ENCODE results near the gene ZNF862. TPM values are rescaled to one million over a fixed set of nuclear protein-coding genes. Genes with fewer than 3 reads are reported as not detected.

ZNF862 gene
- total RNA-seq, 1 experiment from 2014 or later: 1.9 TPM

GRCh38 chr7:149872419-149873073, 34.4 kb downstream of the ZNF862 start:
- H3K23me2 ChIP-seq (ENCODE audit: insufficient read length, low read depth, low read length, poor library complexity, severe bottlenecking): peaks cover 11% of the 10 kb centered on the region
- no peak overlapping the region for H3K14ac ChIP-seq (ENCODE audit: insufficient read depth, low read length)
- no peaks in the 10 kb centered on the region for H3K79me2 ChIP-seq (ENCODE audit: insufficient read depth, low read length)
- no peak overlapping the region for H3K4ac ChIP-seq (ENCODE audit: low read depth, low read length)
- no peaks in the 10 kb centered on the region for H3K9me3 Mint-ChIP-seq
- WGBS (ENCODE audit: extremely low coverage, insufficient read length, low lambda C conversion rate): no CpG with 5 or more reads among the region's 13 CpGs
- no peak overlapping the region for H2BK15ac ChIP-seq (ENCODE audit: low read depth, low read length)
- H3K4me2 ChIP-seq (ENCODE audit: insufficient read depth, insufficient read length, low read length): peak overlapping the region; percentile 78
- H4K91ac ChIP-seq (ENCODE audit: insufficient read length, low read depth, low read length): no peak overlapping the region
- H2BK5ac ChIP-seq (ENCODE audit: insufficient read length, low read length): no peak overlapping the region
- no peaks in the 10 kb centered on the region for H3K79me1 ChIP-seq (ENCODE audit: insufficient read depth, low read depth, low read length, poor library complexity, severe bottlenecking)
- H2BK12ac ChIP-seq (ENCODE audit: insufficient read length, low read depth, low read length): no peak overlapping the region
- no peaks in the 10 kb centered on the region; the same call in 1 of the 2 replicates for H3K27me3 ChIP-seq (ENCODE audit: insufficient read depth, low read length)
- no peak overlapping the region for H3K56ac ChIP-seq (ENCODE audit: insufficient read length, low read depth, low read length)
- no peak overlapping the region for H3K27ac ChIP-seq (ENCODE audit: insufficient read length, low read depth, low read length)
- peak; percentile 74 for DNase-seq
- no peaks in the 10 kb centered on the region for H4K20me1 ChIP-seq (ENCODE audit: control insufficient read depth, insufficient read depth, insufficient read length)
- no peak overlapping the region for H4K5ac ChIP-seq (ENCODE audit: insufficient read length, low read depth, low read length)
- H3K36me3 Mint-ChIP-seq (ENCODE audit: insufficient read depth in 1 of 3, low read depth in 3 of 3): no peaks in the 10 kb centered on the region
- no peaks in the 10 kb centered on the region for H3K9me3 ChIP-seq (ENCODE audit: control insufficient read depth, low read depth, low read length)
- H3K4me1 ChIP-seq (ENCODE audit: insufficient read depth, low read length): no peaks in the 10 kb centered on the region; the same call in 1 of the 2 replicates
- H2AK5ac ChIP-seq (ENCODE audit: insufficient read length, low read length): no peak overlapping the region
- H3K4me3 Mint-ChIP-seq: peak overlapping the region; percentile 74 to 84
- H4K8ac ChIP-seq (replicated peaks; ENCODE audit: insufficient read length, low read depth, low read length): no peak overlapping the region
- TF ChIP-seq CTCF (conservative IDR thresholded peaks at IDR 0.05): peak; percentile 28; the same call in 1 of the 3 replicates
- H2AFZ ChIP-seq (ENCODE audit: low read length): no peak overlapping the region
- no peak overlapping the region for H2BK20ac ChIP-seq (ENCODE audit: low read depth, low read length, poor library complexity, severe bottlenecking)
- H3T11ph ChIP-seq (ENCODE audit: low read length): no peak overlapping the region
- no peak overlapping the region for H3K23ac ChIP-seq (ENCODE audit: insufficient read length, low read depth, low read length)
- peak overlapping the region; percentile 23 for H3K18ac ChIP-seq (ENCODE audit: insufficient read length, low read depth, low read length)
- H3K27ac Mint-ChIP-seq: peak overlapping the region in 1 of 3 experiments; percentile 16; a peak in 2 of 7 replicates
- H3K4me1 Mint-ChIP-seq: peaks cover 8 to 12% of the 10 kb centered on the region in 2 experiments
- H3K27me3 Mint-ChIP-seq (ENCODE audit: low read depth): peaks cover 42% of the 10 kb centered on the region
- no peak overlapping the region for H2BK120ac ChIP-seq (ENCODE audit: low read depth, low read length, poor library complexity, severe bottlenecking)
- H3K9ac ChIP-seq (ENCODE audit: extremely low read depth, insufficient read length, low read length): peak overlapping the region; percentile 42

All from H9 (cell line).